ENCODE results near the gene RAB24. TPM values are rescaled to one million over a fixed set of nuclear protein-coding genes. Genes with fewer than 3 reads are reported as not detected.
"Not testable (repeated sequence)": the region's sequence is repeated elsewhere in the genome, so short reads cannot be mapped to it uniquely, and the experiment has no call there.

Gene RAB24
- total and polyA plus RNA-seq, 9 donors = 17.0 to 40.4 (median 26.8) TPM

- no peak overlapping the region for H3K27ac ChIP-seq
- H3K9me3 ChIP-seq = no peaks in the 10 kb centered on the region
- intact Hi-C loops (cut with DNase I) = loop anchor here in 3 of 4 donors (10.0 kb wide), 1 partner anchor 193 kb away; no protein-coding TSS in a partner anchor
- 76 to 84% (median 78%) methylated on average over 31 to 43 of the region's 43 CpGs for WGBS, 3 donors
- H3K36me3 ChIP-seq = no peaks in the 10 kb centered on the region
- TF ChIP-seq CTCF (IDR thresholded peaks at IDR 0.05) = no peak
- TF ChIP-seq POLR2A (IDR thresholded peaks at IDR 0.05) = no peak
- TF ChIP-seq EP300 (IDR thresholded peaks at IDR 0.05) = no peak
- H3K27me3 ChIP-seq = no peaks in the 10 kb centered on the region
- no peak overlapping the region for H3K4me3 ChIP-seq
- DNase-seq = no peak
- peaks cover 11% of the 10 kb centered on the region for H3K4me1 ChIP-seq (ENCODE audit: insufficient read depth)
Measured at GRCh38 chr5:177307544-177308363, 4.2 kb upstream of the RAB24 start.

- intact Hi-C loops (cut with DNase I) = loop anchor here in 3 of 4 donors (10.0 kb wide), 1 partner anchor 192 kb away; no protein-coding TSS in a partner anchor
- peaks cover 12% of the 10 kb centered on the region for H3K4me1 ChIP-seq (ENCODE audit: insufficient read depth)
Measured at GRCh38 chr5:177306674-177307543, 3.4 kb upstream of the RAB24 start.

GRCh38 chr5:177306103-177306640 lies 2.7 kb upstream of the RAB24 start:
- WGBS, 3 donors = 74 to 83% (median 77%) methylated on average over 11 of the region's 11 CpGs
- H3K27me3 ChIP-seq, DNase-seq, H3K36me3 ChIP-seq, H3K9me3 ChIP-seq, H3K4me3 ChIP-seq, H3K27ac ChIP-seq: not testable (repeated sequence)
- peaks cover 12% of the 10 kb centered on the region for H3K4me1 ChIP-seq (ENCODE audit: insufficient read depth)
- intact Hi-C loops (cut with DNase I) = loop anchor here in 3 of 4 donors (10.0 kb wide), 1 partner anchor 191 kb away; no protein-coding TSS in a partner anchor

More at GRCh38 chr5:177306674-177307543, 3.4 kb upstream of the RAB24 start:
- no peak for TF ChIP-seq EP300 (IDR thresholded peaks at IDR 0.05)
- TF ChIP-seq CTCF (IDR thresholded peaks at IDR 0.05) = no peak
- no peak for TF ChIP-seq POLR2A (IDR thresholded peaks at IDR 0.05)
- H3K27me3 ChIP-seq = no peaks in the 10 kb centered on the region
- DNase-seq = no peak
- H3K4me3 ChIP-seq = no peak overlapping the region
- WGBS, 3 donors = 76 to 79% (median 76%) methylated on average over 15 of the region's 15 CpGs
- H3K9me3 ChIP-seq = no peaks in the 10 kb centered on the region
- H3K36me3 ChIP-seq = no peaks in the 10 kb centered on the region
- no peak overlapping the region for H3K27ac ChIP-seq

GRCh38 chr5:177304392-177305119 lies 1.0 kb upstream of the RAB24 start:
- no peaks in the 10 kb centered on the region for H3K36me3 ChIP-seq
- no peaks in the 10 kb centered on the region for H3K27me3 ChIP-seq
- TF ChIP-seq EP300 (IDR thresholded peaks at IDR 0.05) (no peak), POLR2A (IDR thresholded peaks at IDR 0.05) (no peak), CTCF (IDR thresholded peaks at IDR 0.05) (no peak)
- peak overlapping the region; percentile 90 for H3K4me3 ChIP-seq
- no peaks in the 10 kb centered on the region for H3K9me3 ChIP-seq
- no peak for DNase-seq
- WGBS, 3 donors = 18 to 33% (median 25%) methylated on average over 17 to 19 of the region's 19 CpGs
- H3K27ac ChIP-seq = peak overlapping the region in 1 of 2 donors; percentile 0
- H3K4me1 ChIP-seq (ENCODE audit: insufficient read depth) = peaks cover 16% of the 10 kb centered on the region
- intact Hi-C loops (cut with DNase I) = loop anchor here in 3 of 4 donors (10.0 kb wide), 1 partner anchor 190 kb away; no protein-coding TSS in a partner anchor
